OCI-LY1 (cell line): ENCODE data around the gene RAB3IL1.

Experiments used
- EZH2 ChIP-seq: fragments of 200-600 bp; sonication (generic), shearing (Covaris generic); IDR thresholded peaks from 2 replicates; pipeline ENCODE4 v1.8.0; 2017; ENCODE audit warnings: borderline replicate concordance, mixed run types, mild to moderate bottlenecking, antibody characterized with exemption, low read length, moderate library complexity, mixed read lengths
- TF ChIP-seq, protein P1 (sequence below): fragments of 200-600 bp; sonication (generic), shearing (Covaris generic); IDR thresholded peaks from 2 replicates; pipeline ENCODE4 v1.5.1; 2017; ENCODE audit warnings: mild to moderate bottlenecking, antibody characterized with exemption, low read length, moderate library complexity, mixed read lengths

DNA sequence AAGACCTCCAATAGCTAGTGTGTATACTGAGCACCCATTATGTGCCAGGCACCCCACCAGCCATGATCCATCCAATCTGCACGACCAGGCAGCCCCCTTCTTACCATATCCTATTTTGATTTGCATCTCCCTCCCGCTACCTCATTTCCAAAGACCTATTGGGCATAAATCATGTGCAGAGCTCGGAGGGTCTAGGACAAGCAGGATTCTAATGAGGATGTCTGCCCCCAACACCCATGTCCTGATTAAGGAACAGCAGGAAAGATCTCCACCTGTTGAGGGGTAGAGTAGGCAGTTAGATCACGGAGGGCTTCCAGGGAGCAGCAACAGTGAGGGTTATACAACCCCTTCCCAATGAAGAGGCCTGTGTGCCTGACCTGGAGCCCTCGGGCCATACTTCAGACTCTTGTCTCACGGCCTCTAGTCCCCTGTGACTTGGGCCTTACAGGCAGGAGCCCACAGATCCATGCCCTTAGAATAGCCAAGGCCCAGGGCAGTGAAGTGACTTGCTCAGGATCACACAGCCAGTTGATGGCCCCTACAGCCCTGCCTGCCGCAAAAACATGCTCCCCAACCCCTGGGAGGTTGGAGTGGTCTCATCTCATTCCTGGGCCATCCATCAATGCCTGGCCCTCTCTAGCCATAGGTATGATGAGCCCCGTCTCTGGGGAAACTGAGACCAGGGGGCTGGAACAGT, 3.5 kb downstream of the RAB3IL1 start:
- TF ChIP-seq, protein P1, sequence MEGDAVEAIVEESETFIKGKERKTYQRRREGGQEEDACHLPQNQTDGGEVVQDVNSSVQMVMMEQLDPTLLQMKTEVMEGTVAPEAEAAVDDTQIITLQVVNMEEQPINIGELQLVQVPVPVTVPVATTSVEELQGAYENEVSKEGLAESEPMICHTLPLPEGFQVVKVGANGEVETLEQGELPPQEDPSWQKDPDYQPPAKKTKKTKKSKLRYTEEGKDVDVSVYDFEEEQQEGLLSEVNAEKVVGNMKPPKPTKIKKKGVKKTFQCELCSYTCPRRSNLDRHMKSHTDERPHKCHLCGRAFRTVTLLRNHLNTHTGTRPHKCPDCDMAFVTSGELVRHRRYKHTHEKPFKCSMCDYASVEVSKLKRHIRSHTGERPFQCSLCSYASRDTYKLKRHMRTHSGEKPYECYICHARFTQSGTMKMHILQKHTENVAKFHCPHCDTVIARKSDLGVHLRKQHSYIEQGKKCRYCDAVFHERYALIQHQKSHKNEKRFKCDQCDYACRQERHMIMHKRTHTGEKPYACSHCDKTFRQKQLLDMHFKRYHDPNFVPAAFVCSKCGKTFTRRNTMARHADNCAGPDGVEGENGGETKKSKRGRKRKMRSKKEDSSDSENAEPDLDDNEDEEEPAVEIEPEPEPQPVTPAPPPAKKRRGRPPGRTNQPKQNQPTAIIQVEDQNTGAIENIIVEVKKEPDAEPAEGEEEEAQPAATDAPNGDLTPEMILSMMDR, result no peak
- no peak for TF ChIP-seq EZH2
